ENCODE measurements around the gene CNIH2.

DNA sequence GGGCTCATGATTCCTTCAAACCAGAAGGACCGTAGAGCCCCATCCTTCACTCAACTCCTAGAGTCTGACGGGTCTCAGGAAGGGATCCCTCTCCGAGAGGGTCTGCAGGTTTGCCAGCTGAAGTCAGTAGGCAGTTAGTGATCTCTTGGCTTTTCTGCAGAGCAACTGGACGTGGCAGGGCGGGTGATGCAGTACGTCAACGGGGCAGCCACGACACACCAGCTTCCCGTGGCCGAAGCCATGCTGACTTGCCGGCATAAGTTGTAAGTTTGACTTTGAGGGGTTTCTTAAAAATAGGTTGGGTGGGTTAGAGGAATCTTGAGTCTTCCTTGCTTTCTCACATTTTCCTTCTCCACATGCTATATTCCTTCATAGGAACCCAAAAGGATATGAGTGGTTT is 42.8 kb upstream of the CNIH2 start:
- TF ChIP-seq, protein P1, sequence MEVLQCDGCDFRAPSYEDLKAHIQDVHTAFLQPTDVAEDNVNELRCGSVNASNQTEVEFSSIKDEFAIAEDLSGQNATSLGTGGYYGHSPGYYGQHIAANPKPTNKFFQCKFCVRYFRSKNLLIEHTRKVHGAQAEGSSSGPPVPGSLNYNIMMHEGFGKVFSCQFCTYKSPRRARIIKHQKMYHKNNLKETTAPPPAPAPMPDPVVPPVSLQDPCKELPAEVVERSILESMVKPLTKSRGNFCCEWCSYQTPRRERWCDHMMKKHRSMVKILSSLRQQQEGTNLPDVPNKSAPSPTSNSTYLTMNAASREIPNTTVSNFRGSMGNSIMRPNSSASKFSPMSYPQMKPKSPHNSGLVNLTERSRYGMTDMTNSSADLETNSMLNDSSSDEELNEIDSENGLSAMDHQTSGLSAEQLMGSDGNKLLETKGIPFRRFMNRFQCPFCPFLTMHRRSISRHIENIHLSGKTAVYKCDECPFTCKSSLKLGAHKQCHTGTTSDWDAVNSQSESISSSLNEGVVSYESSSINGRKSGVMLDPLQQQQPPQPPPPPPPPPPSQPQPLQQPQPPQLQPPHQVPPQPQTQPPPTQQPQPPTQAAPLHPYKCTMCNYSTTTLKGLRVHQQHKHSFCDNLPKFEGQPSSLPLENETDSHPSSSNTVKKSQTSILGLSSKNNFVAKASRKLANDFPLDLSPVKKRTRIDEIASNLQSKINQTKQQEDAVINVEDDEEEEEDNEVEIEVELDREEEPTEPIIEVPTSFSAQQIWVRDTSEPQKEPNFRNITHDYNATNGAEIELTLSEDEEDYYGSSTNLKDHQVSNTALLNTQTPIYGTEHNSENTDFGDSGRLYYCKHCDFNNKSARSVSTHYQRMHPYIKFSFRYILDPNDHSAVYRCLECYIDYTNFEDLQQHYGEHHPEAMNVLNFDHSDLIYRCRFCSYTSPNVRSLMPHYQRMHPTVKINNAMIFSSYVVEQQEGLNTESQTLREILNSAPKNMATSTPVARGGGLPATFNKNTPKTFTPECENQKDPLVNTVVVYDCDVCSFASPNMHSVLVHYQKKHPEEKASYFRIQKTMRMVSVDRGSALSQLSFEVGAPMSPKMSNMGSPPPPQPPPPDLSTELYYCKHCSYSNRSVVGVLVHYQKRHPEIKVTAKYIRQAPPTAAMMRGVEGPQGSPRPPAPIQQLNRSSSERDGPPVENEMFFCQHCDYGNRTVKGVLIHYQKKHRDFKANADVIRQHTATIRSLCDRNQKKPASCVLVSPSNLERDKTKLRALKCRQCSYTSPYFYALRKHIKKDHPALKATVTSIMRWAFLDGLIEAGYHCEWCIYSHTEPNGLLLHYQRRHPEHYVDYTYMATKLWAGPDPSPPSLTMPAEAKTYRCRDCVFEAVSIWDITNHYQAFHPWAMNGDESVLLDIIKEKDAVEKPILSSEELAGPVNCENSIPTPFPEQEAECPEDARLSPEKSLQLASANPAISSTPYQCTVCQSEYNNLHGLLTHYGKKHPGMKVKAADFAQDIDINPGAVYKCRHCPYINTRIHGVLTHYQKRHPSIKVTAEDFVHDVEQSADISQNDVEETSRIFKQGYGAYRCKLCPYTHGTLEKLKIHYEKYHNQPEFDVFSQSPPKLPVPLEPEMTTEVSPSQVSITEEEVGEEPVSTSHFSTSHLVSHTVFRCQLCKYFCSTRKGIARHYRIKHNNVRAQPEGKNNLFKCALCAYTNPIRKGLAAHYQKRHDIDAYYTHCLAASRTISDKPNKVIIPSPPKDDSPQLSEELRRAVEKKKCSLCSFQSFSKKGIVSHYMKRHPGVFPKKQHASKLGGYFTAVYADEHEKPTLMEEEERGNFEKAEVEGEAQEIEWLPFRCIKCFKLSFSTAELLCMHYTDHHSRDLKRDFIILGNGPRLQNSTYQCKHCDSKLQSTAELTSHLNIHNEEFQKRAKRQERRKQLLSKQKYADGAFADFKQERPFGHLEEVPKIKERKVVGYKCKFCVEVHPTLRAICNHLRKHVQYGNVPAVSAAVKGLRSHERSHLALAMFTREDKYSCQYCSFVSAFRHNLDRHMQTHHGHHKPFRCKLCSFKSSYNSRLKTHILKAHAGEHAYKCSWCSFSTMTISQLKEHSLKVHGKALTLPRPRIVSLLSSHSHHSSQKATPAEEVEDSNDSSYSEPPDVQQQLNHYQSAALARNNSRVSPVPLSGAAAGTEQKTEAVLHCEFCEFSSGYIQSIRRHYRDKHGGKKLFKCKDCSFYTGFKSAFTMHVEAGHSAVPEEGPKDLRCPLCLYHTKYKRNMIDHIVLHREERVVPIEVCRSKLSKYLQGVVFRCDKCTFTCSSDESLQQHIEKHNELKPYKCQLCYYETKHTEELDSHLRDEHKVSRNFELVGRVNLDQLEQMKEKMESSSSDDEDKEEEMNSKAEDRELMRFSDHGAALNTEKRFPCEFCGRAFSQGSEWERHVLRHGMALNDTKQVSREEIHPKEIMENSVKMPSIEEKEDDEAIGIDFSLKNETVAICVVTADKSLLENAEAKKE (CRISPR knock-in tag; IDR thresholded peaks at IDR 0.05): no peak
- TF ChIP-seq, protein P2, sequence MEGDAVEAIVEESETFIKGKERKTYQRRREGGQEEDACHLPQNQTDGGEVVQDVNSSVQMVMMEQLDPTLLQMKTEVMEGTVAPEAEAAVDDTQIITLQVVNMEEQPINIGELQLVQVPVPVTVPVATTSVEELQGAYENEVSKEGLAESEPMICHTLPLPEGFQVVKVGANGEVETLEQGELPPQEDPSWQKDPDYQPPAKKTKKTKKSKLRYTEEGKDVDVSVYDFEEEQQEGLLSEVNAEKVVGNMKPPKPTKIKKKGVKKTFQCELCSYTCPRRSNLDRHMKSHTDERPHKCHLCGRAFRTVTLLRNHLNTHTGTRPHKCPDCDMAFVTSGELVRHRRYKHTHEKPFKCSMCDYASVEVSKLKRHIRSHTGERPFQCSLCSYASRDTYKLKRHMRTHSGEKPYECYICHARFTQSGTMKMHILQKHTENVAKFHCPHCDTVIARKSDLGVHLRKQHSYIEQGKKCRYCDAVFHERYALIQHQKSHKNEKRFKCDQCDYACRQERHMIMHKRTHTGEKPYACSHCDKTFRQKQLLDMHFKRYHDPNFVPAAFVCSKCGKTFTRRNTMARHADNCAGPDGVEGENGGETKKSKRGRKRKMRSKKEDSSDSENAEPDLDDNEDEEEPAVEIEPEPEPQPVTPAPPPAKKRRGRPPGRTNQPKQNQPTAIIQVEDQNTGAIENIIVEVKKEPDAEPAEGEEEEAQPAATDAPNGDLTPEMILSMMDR (conservative IDR thresholded peaks at IDR 0.05; ENCODE audit: low read depth in 2 of 2): no peak
- TF ChIP-seq, protein P3, sequence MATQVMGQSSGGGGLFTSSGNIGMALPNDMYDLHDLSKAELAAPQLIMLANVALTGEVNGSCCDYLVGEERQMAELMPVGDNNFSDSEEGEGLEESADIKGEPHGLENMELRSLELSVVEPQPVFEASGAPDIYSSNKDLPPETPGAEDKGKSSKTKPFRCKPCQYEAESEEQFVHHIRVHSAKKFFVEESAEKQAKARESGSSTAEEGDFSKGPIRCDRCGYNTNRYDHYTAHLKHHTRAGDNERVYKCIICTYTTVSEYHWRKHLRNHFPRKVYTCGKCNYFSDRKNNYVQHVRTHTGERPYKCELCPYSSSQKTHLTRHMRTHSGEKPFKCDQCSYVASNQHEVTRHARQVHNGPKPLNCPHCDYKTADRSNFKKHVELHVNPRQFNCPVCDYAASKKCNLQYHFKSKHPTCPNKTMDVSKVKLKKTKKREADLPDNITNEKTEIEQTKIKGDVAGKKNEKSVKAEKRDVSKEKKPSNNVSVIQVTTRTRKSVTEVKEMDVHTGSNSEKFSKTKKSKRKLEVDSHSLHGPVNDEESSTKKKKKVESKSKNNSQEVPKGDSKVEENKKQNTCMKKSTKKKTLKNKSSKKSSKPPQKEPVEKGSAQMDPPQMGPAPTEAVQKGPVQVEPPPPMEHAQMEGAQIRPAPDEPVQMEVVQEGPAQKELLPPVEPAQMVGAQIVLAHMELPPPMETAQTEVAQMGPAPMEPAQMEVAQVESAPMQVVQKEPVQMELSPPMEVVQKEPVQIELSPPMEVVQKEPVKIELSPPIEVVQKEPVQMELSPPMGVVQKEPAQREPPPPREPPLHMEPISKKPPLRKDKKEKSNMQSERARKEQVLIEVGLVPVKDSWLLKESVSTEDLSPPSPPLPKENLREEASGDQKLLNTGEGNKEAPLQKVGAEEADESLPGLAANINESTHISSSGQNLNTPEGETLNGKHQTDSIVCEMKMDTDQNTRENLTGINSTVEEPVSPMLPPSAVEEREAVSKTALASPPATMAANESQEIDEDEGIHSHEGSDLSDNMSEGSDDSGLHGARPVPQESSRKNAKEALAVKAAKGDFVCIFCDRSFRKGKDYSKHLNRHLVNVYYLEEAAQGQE (IDR thresholded peaks at IDR 0.05; ENCODE audit: unreplicated experiment): no peak
- TF ChIP-seq EZH2 (IDR thresholded peaks at IDR 0.05; ENCODE audit: low read depth, unreplicated experiment): no peak
- TF ChIP-seq POLR2AphosphoS5 (IDR thresholded peaks at IDR 0.05; ENCODE audit: low read depth): no peak
- TF ChIP-seq JUNB (IDR thresholded peaks at IDR 0.05; ENCODE audit: unreplicated experiment): no peak
- TF ChIP-seq EZH2phosphoT487 (IDR thresholded peaks at IDR 0.05; ENCODE audit: unreplicated experiment): no peak
- TF ChIP-seq ZNF114 (CRISPR knock-in tag; IDR thresholded peaks at IDR 0.05): no peak
- TF ChIP-seq, protein P4, sequence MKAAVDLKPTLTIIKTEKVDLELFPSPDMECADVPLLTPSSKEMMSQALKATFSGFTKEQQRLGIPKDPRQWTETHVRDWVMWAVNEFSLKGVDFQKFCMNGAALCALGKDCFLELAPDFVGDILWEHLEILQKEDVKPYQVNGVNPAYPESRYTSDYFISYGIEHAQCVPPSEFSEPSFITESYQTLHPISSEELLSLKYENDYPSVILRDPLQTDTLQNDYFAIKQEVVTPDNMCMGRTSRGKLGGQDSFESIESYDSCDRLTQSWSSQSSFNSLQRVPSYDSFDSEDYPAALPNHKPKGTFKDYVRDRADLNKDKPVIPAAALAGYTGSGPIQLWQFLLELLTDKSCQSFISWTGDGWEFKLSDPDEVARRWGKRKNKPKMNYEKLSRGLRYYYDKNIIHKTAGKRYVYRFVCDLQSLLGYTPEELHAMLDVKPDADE (IDR thresholded peaks at IDR 0.05): no peak
- TF ChIP-seq CREB1 (CRISPR knock-in tag; IDR thresholded peaks at IDR 0.05; ENCODE audit: low read depth): no peak
- no peak for TF ChIP-seq ZNF331 (CRISPR knock-in tag; IDR thresholded peaks at IDR 0.05; ENCODE audit: low read depth)

All from GM23338 (cell line).